GM04504 (cell line): Measurements from ENCODE around the gene EGR4.
A peak's percentile ranks its signal among the peaks of the same experiment; 100 is the strongest.
"Not testable (repeated sequence)": the region's sequence is repeated elsewhere in the genome, so short reads cannot be mapped to it uniquely, and the experiment has no call there.

ENCODE experiments used
- DNase-seq: peaks from one replicate; pipeline ENCODE4 v3.0.0-alpha.2; 2012; ENCODE audit warnings: low read depth

Gene EGR4

DNA sequence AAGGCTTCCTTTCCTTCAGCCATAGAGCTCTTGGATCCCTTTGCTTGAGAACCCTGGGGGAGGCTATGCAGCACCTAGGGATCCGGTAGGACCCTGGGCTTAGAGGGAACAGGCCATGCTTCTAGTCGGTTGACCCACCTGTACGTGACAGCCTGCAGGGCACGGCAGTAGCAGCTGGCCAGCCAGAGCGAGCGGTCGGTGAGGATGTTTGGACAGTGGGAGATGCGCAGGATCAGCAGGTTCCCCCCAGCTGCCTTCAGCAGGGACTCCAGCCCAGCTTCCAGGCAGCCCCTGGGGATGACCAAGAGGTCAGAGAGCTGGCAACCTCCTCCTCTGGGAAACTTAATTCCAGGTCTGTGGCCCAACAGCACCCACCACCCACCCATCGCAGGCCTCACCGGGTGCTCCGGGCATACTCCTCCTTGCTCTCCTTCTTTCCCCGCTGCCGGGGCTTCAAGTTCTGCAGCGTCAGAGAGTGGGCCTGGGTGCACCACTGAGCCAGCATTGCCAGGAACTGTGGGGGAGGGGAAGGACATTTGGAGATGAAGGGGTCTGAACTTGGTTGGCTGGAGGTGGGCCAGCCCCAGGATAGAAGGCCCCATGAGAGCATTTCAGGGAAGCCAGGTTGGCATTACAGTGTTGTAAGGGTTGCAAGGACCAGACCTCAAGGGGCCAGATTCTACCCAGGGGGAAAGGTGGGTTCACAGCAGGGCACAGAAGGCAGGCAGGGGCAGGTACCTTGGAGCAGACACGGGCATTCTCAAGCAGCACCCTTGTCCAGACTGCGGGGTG, 29.6 kb downstream of the EGR4 start:
- DNase-seq: no peak

DNA sequence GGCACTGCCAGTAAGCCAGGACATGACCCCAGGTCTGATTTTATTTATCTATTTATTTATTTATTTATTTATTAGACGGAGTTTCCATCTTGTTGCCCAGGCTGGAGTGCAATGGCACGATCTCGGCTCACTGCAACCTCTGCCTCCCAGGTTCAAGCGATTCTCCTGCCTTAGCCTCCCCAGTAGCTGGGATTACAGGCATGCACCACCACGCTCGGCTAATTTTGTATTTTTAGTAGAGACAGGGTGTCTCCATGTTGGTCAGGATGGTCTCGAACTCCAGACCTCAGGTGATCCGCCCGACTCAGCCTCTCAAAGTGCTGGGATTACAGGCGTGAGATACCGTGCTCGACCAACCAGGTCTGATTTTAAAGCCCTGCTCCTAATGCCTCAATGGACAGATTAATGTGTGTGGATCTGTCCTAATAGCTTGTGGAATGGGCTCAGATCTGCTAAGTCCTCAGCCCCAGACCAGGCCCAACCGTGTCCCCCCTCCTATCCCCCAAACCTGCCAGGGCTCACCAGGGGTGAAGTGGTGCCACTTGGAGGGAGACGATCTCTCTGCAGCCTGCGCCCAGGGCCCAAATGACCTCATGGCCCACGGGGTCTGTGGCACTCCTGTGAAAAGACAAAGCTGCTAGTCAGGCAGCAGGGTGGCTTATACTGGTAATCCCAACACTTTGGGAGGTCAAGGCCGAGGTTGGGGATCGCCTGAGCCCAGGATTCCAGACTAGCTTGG, 30.5 kb downstream of the EGR4 start:
- DNase-seq: not testable (repeated sequence)

DNA sequence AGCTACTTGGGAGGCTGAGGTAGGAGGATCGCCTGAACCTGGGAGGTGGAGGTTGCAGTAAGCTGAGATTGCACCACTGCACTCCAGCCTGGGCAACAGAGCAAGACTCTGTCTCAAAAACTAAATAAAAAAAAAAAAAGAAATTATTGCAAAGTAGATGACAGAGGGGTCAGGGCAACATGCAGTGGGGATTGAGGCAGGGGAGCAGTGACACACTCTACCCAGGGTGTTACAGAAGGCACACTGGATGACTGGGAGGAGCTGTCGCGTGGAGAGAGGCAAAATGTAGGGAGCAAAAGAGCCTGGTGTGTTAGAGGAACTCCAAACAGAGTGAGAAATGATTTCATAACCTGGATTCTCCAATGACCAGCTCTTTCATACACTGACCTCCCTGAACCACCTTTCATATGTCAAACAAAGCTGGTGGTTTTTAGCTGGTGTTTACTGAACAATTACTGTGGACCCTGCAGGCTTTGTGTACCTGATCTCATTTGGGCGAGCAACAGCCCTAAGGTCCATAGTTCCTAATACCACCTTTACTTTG, 31.2 kb downstream of the EGR4 start:
- DNase-seq: no peak

DNA sequence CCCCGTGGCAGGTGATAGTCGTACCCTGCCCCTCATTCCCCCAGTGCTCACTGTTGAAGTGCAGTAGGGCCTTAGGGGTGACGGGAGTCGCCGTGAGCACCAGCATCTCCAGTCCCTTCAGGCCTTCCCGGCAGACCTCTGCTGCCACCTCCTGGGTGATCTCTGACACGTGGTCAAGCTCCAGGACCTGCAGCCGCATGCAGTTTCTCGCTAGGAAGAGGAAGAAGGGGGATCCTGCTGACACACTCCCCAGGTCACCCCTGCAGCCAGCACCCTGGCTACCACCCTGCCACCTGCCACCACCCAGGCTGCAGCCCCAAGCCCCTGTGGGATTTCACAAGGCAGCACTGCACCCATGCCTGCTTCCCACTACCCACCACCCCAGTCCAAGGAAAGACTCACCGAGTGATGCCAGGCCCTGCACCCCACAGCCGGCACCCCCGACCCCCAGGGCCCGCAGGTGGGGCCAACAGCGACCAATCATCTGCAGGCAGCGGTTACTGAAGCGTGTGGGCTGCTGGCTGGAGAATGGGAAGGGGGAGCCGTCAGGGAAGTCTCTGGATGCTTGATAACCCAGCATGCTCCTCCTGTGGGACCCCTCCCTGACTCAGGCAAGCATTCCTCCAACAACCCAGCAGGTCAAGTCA, 32.9 kb downstream of the EGR4 start:
- DNase-seq: peak; percentile 27

DNA sequence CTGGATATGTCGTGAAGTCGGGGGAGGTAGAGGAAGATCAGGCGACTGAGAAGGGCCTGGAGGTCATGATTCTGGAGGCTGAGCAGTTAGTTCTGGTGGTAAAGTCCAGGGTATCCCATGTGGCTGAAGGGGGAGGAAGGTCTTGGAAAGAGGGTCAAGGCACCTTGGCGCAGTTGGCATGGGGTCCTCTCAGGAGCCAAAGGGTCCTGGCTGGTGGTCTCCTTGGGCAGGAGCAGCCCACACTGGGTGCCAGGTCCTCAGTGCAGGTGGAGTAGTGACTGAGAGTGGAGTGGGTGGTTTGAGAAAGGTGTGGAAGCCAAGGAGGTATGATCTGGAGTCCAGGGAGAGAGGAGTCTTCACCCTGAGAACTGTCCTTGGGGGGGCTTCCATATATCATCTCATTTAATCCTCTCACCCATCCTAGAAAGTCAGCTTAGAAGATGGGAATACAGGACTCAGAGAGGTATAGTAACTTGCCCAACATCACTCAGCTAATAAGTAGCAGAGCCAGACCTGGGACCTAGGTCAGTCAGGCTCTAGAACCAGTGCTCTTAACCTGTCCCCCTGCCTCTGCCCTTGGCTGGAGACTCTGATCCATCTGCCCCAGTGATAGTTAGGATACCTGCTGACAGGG, 33.5 kb downstream of the EGR4 start:
- no peak for DNase-seq

DNA sequence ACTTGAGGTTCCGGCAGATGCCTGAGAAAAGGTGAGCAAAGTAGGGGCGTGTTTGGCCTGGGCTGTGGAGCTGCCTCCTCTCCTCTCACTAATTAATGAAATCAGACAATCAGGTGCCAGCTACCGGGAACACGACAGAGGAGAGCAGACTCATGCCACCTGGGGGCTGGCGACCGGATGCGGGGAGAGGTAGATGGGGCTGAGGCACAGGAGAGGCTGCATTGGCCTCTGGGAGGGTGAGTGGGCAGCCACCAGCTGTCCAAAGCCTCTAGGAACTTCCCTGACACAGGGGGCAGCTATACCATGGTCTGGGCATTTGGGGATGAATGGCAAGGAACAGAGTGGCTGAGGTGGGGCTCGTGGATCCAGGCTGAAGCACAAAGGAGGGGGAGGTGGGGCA, 34.1 kb downstream of the EGR4 start:
- DNase-seq: no peak

DNA sequence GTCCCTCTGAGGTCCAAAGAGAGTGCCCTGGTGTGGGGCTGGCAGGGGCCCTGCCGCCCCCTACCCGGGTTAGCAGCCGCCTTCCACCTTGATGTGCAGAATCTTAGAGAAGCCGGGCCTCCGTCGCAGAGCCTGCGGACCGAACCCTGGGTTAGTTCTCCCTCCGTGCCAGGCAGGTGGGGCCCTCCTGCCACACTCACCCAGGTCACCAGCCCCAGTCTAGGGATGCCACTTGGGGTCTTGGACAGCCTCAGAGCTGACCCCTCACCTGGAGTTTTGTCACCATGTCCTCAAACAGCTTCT, 34.5 kb downstream of the EGR4 start:
- no peak for DNase-seq

DNA sequence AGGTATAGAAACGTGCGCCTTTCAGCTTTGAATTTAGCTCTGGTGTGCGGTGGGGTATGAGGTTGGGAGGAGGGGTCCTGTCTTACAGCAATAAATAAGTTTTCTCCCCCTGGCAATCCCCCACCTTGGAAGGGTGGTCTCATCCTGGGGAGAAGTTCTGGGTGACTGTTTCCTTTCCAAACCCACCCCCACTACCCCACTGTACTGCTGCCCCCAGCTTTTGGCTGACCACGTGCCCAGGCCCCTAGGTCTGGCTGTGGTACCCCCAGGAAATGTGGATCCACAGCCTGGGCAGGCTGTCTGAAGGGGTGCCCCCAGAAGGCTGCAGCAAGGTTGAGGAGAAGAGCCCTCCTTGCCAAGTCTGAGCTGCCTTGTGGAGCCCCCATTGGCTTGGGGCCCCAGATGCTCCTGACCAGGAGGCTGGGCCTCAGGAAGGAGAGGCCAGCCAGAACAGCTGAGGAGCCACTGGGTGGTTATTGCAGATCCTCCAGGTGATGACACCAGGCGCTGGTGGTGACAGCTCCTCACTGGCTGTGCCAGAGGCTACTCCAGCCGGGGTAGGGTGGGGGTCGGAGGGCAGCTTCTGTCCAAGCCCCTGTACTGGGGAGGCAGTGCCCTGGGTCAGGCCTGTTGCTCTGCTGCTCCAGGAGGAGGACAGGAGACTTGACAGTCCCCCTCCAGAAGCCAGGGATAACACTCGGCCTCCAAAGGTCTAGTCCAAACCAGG, 35.0 kb downstream of the EGR4 start:
- no peak for DNase-seq

DNA sequence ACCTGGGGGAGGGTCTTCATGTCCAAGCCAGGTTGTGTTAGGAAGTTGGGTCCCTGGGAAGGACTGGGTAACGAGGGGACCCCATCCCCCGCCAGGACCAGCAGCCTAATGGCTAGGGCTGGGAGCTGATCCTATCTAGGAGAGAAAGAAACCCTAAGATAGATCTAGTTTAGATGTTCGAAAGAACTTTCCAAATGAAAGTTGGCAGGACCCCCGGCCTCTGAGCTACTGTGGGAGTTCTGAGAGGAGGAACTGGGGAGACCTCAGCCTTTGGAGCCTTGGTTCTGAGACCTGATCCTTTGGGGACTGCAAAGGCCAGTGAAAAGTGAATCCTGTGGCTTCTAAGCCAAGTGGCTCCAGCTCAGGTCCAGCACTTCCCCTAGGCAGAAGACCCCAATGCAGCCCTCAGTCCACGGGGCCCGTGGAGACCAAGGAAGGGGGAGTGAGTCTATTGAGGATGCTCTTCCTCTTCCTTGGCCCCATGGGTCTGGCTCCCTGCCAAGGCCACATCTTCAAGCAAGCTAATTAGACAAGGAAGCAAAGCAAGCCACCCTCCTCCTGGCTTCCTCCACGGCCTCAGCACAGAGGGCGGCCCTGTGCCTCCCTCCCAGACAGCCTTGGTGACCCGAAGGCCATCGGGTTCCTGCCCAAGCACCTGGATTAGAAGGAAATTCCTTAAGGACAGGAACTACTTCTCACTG, 35.8 kb downstream of the EGR4 start:
- no peak for DNase-seq

DNA sequence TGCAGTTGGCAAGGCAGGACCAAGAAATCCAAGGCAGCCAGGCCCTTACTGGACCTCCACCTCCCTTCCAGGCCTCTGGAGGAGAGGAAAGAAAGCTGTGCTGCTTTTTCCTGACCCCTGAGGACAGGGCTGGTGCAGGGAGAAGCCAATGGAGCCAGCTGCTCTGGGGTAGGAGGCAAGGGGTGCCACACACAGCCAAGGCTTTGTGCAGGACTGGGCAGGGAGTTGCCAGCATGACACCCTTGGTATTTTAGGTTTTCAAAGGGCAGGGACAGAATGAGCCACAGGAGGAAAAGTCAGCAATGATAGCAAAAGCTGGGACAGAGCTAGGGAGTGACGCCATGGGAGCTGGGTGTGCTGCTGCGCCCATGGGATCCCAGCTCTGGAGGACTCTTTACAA, 36.3 kb downstream of the EGR4 start:
- DNase-seq: no peak

DNA sequence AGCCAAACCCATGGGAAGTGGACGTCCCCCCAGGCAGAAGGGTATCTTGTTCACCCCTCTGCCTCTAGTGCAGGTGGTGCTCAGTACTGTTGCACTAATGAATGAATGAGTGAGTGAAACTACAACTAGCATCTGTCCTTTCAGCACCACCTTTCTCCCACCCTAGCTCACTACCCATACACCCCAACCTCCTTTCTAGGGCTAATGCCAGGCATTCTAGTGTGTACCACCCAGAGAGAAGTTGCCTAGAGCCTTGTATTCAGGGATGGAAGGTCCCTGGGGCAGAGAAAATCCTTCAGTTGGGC, 36.8 kb downstream of the EGR4 start:
- DNase-seq: no peak

DNA sequence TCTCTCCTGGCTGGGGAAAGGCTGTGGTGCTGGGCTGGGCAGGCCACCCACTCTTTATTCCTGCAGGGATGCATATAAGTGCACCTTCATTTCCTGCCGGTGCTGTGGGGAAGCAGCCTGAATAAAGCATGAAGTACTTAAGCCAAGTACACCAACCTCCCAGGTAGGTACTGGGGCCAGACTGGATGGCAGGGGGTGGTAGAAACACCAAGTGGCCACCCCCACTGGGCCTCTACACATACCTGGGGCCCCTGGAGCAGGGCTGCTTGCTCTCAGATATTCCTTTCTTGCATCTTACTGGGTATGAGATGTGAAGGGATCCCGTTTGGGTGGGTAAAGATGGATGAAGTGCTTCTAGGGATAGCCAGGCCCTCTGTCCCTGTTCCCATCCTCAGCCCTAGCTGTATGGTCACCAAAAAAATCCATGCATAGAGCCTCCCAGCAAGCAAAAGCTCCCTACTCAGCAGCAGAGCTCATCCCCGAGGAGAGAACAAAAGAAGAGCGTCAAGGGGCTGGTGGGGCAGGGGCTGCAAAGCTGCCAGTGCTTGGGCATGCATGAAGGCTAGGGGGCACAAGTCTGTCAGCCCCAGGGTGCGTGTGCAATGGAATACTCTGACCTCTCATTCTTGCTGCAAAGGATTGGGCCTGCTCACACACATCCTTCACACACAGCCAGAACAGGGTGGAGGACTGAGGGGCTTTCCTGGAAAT, 37.3 kb downstream of the EGR4 start:
- no peak for DNase-seq

DNA sequence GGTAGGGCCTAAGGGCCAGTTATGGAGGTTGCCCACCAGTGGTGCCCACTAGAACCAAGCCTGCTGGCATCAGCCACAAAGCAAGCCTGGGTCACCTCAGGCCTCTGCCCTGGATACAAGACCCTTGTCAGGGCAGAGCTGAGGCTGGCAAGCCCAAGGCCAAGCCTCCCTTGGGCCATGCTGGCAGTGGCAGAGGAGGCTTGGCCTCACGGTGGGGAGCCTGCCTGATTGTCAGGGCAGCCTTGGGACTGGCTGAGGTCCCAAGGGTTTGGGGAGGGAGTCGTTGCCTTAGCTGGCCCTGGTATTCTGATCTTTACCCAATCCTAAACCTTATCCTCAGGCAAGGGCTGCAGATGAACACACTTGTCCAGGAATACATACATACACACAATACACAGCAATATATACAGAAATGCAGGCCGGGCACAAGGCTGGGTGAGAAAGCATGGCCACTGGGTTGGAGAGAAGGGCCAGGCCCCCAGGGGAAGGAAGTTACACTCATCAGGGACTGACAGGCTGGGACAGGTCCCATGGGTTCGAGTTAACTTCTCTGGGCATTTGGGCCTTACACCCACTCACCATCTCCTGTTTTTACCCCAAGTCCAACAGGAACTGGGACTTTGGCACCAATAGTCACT, 38.2 kb downstream of the EGR4 start:
- no peak for DNase-seq

DNA sequence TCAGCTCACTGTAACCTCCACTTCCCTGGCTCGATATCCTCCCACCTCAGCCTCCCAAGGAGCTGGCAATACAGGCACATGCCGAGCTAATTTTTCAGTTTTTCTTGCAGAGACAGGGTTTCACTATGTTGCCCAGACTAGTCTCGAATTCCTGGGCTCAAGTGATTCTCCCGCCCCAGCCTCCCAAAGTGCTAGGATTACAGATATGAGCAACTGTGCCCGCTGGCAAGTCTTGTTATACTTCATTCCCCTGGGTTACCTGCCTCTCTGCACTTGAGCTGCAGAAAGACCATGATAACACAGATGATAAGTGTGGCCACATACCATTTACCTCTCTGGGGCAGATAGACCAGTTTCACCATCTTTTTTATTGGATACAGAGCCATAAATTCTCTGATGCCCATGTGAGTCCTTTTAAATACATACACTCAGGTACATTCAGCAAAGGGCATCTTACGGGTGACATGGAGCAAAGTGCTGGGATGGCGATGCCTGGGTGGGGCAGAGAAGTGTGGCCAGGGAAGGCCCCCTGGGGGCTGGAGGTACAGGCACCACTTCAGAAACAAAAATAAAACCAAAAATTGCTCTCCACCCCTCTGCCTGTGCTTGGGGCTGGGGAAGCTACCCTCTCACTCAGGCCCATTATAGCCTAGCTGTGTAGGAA, 38.9 kb downstream of the EGR4 start:
- DNase-seq: no peak

DNA sequence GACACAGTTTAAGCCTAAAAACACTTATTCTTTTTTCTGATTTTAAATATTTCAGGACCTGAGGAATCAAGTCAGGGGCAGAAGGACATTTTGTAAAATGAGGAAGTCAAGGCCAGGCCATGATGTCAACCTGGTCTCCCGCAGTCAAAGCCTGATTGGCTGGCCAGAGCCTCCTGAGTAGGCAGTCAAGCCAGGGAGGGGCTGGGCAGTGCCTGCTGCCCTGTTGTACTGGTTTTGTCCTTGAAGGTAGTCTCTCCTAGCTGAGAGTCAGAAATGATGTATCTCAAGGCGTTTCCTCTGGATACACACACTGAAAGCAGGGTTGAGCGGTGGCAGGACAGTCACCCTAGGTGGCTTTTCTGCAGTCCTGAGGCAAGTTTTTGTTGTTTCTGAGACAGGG, 39.4 kb downstream of the EGR4 start:
- DNase-seq: no peak

DNA sequence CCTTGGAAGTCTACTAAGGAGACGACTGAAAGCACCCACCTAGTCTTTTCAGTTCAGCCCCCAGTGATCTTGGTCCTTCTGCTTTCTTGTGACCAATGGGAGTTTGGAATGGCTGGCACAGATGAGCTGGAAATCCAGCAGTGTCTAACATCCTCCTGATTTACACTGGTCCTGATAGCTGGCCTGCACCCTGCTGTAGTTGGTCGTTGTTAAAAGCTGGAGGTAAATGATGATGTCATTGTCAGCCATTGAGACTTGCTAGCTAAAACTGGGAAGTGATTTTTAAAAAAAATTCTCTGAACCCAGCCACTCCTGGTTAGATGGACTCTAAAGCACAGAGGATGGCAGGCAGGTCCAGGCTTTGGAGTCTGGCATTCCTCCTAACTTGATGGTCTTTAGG, 39.9 kb downstream of the EGR4 start:
- no peak for DNase-seq

DNA sequence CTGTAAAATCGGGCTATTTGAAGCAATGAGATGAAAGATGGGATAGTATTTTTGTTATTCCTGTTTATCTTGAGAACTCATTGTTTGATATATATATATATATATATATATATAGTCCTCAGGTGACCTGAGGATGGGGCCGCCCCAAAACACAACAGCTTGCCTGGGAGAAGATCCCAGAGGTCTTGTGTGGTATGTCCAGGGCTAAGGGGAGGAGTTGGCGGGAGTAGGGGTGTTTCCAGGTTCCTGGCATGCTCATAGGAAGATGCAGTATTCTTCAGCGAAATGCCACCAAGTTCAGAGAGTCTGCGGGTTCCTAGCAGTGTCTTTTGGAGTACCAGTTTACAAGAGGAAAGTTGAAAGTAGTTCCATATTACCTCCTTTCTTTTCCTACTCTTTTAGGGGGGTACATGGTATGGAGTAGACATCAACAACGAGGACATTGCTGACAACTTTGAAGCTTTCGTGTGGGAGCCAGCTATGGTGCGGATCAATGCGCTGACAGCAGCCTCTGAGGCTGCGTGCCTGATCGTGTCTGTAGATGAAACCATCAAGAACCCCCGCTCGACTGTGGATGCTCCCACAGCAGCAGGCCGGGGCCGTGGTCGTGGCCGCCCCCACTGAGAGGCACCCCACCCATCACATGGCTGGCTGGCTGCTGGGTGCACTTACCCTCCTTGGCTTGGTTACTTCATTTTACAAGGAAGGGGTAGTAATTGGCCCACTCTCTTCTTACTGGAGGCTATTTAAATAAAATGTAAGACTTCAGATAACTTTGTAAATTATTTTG, 40.9 kb downstream of the EGR4 start:
- DNase-seq: no peak

DNA sequence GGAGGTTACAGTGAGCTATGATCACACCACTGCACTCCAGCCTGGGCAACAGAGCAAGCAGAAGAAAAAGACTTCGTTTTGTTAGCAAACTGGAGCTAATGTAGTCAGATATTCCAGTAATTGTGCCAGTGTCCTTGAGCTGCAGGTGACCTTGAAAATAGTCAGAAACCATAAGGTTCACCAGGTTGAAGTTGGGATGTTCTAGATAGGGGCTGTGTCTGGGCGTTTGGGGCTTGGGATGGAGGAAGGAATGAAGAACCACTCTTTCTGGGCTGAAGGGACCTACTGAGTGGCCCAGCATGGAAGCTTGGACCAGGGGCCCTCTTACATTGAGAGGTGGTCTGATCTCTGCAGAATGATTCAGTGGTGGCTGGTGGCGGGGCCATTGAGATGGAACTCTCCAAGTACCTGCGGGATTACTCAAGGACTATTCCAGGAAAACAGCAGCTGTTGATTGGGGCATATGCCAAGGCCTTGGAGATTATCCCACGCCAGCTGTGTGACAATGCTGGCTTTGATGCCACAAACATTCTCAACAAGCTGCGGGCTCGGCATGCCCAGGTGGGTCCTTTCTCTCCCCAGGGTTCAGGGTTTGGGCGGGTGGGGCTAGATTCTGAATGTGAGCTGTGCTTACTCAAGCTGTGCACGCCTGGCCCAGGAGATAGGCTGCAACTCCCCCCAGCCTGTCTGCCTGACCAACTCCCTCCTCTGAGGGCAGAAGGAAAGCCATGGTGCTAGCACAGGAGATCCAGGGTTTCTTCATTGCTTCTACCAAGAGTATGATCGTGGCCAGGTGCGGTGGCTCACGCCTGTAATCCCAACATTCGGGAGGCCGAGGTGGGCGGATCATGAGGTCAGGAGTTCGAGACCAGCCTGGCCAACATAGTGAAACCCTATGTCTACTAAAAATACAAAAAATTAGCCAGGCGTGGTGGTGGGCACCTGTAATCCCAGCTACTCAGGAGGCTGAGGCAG, 42.2 kb downstream of the EGR4 start:
- no peak for DNase-seq
